HG02884 (cell line): ENCODE data around the gene IQGAP2.
"Not testable (repeated sequence)": the region's sequence is repeated elsewhere in the genome, so short reads cannot be mapped to it uniquely, and the experiment has no call there.

Source experiments
- ATAC-seq: cut with Tn5 transposase; IDR thresholded peaks from one replicate; pipeline ENCODE4 v1.9.1; 2021; ENCODE audit warnings: mild to moderate bottlenecking, moderate library complexity; ENCODE audit not compliant: unreplicated experiment

Gene IQGAP2

DNA sequence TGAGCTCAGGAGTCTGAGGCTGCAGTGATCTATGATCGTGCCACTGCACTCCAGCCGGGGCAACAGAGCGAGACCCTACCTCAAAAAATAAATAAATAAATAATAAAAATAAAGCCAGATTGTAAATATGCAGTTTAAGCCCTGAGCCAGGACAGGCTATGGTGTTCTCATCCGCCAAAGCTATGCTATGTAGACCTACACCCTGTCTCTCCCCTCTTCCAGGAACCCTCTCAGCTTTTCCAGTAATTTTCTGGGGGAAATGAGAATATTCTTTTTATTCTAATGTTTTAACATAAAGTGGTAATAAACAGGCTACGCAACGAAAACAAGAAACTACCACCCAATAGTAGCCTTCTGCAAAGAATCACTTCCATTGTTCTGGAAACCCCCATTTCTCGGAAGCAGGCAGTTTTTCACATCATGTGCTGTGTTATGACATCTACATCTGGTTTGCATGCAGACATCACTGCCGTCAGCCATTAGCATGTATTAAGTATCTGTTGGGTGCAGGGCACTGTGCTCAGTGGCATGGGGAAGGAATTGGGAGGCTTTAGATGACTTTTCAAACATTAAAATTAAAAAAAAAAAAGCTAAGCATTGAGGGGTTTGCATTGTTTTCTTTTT lies 274.9 kb downstream of the IQGAP2 start:
- no peak for ATAC-seq

DNA sequence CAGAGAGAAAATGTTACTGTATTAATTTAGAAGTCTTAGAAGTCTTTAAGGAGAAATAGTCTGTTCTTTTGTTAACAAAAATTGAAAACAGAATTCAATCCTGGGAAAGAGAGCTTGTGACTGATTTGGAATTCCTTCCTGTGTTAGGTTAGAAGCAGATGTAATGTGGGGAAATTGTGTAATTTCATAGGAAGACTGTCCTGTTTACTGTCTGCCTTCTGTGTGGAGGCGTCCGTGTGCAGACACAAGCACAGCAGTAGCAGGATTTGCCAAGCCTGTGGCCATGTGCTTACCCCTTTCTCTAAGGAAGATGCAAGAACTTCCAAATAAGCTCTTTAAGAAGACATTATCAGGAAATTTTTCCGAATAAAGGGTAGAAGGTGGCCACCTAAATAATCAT lies 276.1 kb downstream of the IQGAP2 start:
- ATAC-seq = no peak

- ATAC-seq = not testable (repeated sequence)
These were observed 277.7 kb downstream of the IQGAP2 start for GRCh38 chr5:76680826-76681225.

DNA sequence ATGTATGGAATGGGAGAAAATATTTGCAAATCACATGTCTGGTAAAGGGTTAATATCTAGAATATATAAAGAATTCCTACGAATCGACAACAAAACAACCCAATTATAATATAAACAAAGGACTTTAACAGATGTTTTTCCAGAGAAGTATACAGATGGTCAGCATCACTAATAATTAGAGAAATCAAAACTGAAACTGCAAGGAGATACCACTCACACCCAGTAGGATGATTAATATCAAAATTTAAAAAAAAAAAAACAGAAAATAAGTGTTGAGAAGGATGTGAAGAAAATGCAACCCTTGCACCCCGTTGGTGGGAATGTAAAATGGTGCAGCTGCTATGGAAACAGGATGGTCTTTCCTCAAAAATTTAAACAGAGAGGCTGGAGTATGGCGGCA lies 278.2 kb downstream of the IQGAP2 start:
- no peak for ATAC-seq

GRCh38 chr5:76682387-76682786 lies 279.3 kb downstream of the IQGAP2 start:
- no peak for ATAC-seq

GRCh38 chr5:76683816-76684731 lies 281.0 kb downstream of the IQGAP2 start:
- ATAC-seq = no peak

DNA sequence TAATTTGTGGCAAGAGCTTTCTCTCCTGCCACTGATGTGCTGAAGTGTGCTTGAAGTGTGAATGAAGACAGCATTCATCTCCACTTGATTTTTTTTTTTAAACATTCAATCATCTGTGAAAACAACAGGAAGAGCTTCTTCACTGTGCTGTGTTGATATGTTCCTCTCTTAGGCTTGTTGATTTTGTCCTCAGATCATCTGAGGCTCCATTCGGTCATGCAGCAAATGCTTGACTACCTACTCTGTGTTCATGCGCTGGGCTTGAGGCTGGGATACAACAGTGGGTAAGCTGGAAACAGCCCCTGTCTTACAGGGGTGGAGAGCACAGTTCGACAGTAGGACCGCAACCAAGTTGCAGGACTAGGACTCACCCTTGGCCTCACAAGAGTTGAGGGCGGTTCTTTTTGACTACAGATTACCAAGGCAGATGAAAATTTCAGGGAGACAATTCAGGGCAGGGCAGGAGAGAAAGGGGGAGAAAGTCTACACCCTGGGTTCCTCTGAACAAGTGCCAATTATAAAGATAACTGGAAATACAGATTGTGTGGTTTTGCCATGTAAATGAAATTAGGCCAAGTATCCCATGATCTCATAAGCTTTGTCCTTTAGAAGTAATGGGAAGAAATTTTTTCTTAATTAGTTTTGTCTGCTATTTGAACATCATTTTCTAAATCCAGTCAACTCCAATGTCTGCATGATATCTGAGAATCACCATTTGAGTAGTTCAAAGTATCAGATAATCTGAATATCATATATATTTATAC lies 281.9 kb downstream of the IQGAP2 start:
- no peak for ATAC-seq

GRCh38 chr5:76685704-76686103 lies 282.6 kb downstream of the IQGAP2 start:
- ATAC-seq = no peak

- ATAC-seq = no peak
These were observed 285.1 kb downstream of the IQGAP2 start for GRCh38 chr5:76688212-76688611.

DNA sequence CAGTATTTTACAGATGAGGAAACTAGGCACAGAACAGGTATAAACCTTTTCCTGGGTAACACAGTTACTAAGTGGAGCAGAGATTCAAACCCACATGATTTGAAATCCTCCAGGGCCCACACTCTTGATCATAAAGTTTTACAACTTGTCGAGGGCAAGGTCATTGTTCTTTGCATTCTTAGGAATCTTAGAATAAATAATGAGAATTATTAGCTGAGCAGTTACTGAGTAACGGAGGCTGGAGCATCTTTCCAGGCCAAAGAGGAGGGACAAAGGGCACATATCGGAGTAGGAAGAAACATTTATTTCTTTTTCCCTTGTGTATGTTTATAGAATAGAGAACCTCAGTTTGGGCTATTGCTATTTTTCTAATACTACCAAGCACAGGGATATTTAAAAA lies 285.8 kb downstream of the IQGAP2 start:
- no peak for ATAC-seq

DNA sequence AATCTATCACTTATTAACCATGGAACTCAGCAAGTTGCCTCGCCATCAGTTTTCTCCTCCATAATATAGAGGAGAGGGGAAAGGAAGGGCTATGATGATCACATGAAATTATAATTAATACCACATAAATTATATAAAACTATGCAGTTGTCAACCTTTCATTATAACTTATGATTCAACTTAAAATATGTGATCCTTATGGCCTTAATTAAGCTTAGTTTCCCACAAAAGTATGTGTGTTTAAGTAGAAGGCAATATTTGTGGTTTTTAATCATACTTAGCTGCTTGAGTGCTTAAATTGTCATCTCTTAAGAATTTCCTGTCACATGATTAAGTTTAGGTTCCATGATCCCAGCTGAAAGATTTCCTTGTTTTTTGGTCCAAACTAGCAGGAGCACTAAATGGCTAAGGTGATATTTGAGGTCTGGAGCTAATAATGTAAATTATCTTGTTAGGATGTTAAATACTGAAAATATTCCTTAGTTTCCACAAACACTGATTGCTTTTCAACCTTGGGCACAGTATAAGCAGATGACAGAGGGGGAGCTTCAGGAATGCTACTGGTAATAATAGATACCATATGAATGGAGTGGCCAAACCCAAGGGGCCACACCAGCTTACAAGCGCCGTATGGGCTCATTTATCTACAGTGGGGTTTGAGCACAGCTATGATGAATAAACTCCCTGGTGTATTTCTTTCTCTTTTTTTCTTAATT lies 286.4 kb downstream of the IQGAP2 start:
- no peak for ATAC-seq

DNA sequence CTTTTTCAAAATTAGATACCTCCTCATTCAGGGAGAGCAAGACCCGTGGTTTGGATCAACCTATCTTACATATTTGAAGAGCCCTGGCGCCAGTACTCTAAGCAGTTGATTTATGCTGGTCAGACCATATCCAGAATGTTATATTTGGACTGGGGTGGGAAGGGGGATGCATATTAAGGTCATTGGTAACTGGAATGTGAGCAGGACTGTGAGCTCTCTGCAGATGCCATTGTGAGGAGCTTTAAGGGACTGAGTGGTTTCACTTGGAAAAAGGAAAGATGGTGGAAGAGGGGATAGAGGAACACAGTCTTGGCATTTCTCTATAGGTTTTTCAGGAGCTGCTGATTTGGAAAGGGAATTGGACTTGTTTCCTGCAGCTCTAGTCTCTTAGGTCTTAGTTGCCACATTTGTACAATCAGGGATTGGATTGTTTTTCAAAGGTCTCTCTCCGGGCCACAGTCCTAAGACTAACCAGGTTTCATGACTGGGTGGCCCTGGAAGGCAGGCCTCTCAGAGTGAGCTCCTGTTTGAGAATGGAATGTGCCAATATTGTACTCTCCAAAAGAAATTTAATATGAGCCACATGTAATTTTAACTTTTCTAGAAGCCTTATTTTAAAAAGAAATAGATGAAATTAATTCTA lies 287.1 kb downstream of the IQGAP2 start:
- ATAC-seq = no peak

GRCh38 chr5:76690704-76691466 lies 287.8 kb downstream of the IQGAP2 start:
- ATAC-seq = no peak

DNA sequence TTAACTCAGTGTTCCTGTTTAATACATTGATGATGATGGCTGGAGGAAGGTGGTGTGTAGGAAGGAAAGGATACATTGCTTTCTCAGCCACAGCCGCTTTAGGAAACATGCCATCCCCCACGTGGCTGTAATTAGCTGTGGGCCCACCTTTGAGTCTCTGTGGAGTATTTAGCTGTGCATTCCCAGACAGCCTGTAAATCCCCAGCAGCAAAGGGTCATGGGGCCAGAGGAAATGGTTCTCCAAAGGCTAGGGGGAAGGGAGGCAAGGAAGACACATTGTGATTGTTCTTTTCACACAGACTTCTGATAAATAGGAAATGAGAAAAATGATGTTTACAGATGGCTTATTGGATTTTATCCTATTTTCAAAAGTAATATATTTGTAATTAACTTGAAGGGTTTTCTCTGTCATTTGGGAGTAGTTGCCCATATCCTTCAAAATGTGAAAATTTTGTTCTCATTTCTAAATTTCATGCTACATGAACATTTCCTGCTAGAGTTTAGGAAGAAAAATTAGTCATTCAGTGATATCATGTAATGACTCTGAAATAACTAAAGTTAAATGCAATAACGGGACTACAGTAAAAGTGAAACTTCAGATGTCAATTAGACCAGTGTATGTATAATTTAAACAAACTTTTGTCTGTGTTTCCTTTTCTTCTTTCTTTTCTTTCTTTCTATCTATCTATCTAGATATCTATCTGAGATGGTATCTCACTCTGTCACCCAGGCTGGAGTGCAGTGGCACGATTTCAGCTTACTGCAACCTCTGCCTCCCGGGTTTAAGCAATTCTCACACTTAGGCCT lies 288.6 kb downstream of the IQGAP2 start:
- ATAC-seq = no peak

DNA sequence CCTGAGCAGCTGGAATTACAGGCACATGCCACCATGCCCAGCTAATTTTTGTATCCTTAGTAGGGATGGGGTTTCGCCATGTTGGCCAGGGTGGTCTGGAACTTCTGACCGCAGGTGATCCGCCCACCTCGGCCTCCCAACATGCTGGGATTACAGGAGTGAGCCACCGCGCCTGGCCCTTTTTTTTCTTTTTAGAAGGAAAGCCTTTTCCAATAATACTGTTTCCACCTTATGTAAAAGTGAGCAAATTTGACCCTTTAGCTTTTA lies 289.1 kb downstream of the IQGAP2 start:
- ATAC-seq = no peak

DNA sequence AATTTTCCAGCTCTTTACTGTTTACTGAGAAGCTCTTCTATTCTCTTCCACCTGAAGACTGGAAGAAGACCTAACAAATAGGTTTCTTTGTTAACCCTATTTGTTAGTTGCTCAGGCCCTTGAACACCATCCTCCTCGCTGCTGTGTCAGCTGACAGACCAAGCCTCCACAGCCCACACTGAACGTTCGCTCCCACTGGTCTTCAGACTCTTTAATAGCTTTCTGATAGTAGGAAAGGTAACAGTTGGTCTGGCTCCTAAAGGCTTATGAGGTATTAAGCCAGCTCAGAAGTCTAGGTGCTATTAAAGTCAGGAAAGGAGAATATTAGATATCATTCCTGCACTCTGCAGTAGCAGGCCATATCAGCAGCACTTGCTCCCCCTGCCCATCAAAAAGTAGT lies 289.6 kb downstream of the IQGAP2 start:
- ATAC-seq = no peak

DNA sequence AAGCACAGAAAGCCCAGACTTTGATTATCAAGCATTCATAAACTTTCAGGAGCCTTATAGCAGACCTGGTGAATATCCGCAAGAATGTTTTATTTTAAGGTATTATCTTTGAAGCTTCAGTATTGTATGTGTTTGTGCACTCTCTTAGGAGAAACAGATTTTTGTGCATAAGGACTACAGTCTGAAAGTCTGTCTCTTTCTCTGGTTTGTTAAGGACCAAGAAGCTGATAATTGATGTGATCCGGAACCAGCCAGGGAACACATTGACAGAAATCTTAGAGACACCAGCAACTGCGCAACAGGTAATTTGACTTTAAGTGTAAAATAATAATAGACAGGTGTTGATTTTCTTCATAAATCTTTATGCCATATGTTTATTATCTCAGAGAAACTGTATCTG lies 290.1 kb downstream of the IQGAP2 start:
- no peak for ATAC-seq

- ATAC-seq = no peak
These were observed 291.2 kb downstream of the IQGAP2 start for GRCh38 chr5:76694317-76694716.

DNA sequence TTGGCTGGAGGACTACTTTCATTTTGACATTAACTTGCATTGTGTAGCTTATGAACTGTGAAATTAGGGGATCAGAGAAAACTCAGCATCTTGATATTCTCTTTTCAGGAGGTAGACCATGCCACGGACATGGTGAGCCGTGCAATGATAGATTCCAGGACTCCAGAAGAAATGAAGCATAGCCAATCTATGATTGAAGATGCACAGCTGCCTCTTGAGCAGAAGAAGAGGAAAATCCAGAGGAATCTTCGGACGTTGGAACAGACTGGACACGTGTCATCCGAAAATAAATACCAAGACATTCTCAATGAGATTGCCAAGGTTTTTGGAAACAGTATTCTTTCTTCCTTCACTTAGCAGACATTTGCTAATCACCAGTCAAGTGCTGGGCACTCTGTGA lies 292.3 kb downstream of the IQGAP2 start:
- ATAC-seq = no peak
